Small intestine (tissue), 7 donors: ENCODE measurements around the gene DIAPH2. TPM values are rescaled to one million over a fixed set of nuclear protein-coding genes. Genes with fewer than 3 reads are reported as not detected.

Experiments used
- DNase-seq, 2 donors: peaks; one replicate each; pipeline versions ENCODE4 v3.0.0 to v3.0.0-alpha.2; 2013
- FAIRE-seq: peaks from 2 replicates; lab custom pipeline; 2012; peaks lifted over from hg19 to GRCh38; lab: Jason Lieb, UNC
- H3K27ac ChIP-seq, 3 donors: one replicate each; pipeline ENCODE4 v1.5.1; 2013; ENCODE audit warnings: low read length in 2 of 3, mild to moderate bottlenecking in 2 of 3, control low read depth in 1 of 3, inconsistent platforms in 1 of 3, low read depth in 1 of 3, moderate library complexity in 1 of 3
- H3K27me3 ChIP-seq, 3 donors: one replicate each; pipeline ENCODE4 v1.6.1; 2013; ENCODE audit warnings: low read length in 3 of 3, inconsistent platforms in 1 of 3; ENCODE audit not compliant: control insufficient read depth in 3 of 3, insufficient read depth in 3 of 3
- H3K36me3 ChIP-seq, 3 donors: one replicate each; pipeline ENCODE4 v1.6.1; 2013; ENCODE audit warnings: low read length in 3 of 3, inconsistent platforms in 1 of 3, low read depth in 1 of 3, mild to moderate bottlenecking in 1 of 3, moderate library complexity in 1 of 3; ENCODE audit not compliant: control insufficient read depth in 3 of 3, insufficient read depth in 2 of 3
- H3K4me1 ChIP-seq, 3 donors: one replicate each; pipeline ENCODE4 v1.6.1; 2013; ENCODE audit warnings: low read length in 2 of 3, inconsistent platforms in 1 of 3, low read depth in 1 of 3, mild to moderate bottlenecking in 1 of 3, moderate library complexity in 1 of 3; ENCODE audit not compliant: control insufficient read depth in 3 of 3, insufficient read depth in 2 of 3
- H3K4me3 ChIP-seq, 3 donors: one replicate each; pipeline ENCODE4 v1.5.1; 2013; ENCODE audit warnings: low read length in 3 of 3, control low read depth in 1 of 3, inconsistent platforms in 1 of 3, low read depth in 1 of 3, mild to moderate bottlenecking in 1 of 3, moderate library complexity in 1 of 3
- H3K9me3 ChIP-seq, 2 donors: one replicate each; pipeline ENCODE4 v1.6.1; 2013; ENCODE audit warnings: low read depth in 1 of 2, low read length in 1 of 2; ENCODE audit not compliant: control insufficient read depth in 2 of 2, insufficient read depth in 1 of 2
- WGBS, 3 donors: extraction: QIAGEN DNeasy Blood & Tissue Kit; methylation state at CpG; one replicate each; pipeline ENCODE4 v1.1.7; 2013; 5-methylcytosine and 5-hydroxymethylcytosine counted together
- polyA plus RNA-seq, 4 donors: library from polyadenylated mRNA; stranded (reverse) in 3 of 4; unstranded in 1 of 4; fragments of 200-250 nt in 3 of 4; fragments of 120-200 nt in 1 of 4; gene quantifications; one replicate each; pipeline versions ENCODE4 v1.2.1 to v1.2.3, GENCODE V29; 2013
- donor health status: healthy with polysubstance abuse.
- donor health status: control.
- donor health status: control.
- donor health status: Bipolar disorder and iron deficiency.
- donor health status: healthy.

DIAPH2 gene
- polyA plus RNA-seq, 4 donors: 5.1 to 11.7 (median 6.1) TPM

GRCh38 chrX:97158269-97158668, 473.6 kb downstream of the DIAPH2 start:
- H3K9me3 ChIP-seq: no peaks in the 10 kb centered on the region
- H3K27me3 ChIP-seq: no peaks in the 10 kb centered on the region
- DNase-seq: no peak
- no peak for FAIRE-seq
- no peak overlapping the region for H3K4me3 ChIP-seq
- WGBS, 3 donors: 76 to 87% (median 81%) methylated on average over 4 of the region's 4 CpGs
- no peaks in the 10 kb centered on the region for H3K4me1 ChIP-seq
- H3K36me3 ChIP-seq: no peaks in the 10 kb centered on the region
- no peak overlapping the region for H3K27ac ChIP-seq

DNA sequence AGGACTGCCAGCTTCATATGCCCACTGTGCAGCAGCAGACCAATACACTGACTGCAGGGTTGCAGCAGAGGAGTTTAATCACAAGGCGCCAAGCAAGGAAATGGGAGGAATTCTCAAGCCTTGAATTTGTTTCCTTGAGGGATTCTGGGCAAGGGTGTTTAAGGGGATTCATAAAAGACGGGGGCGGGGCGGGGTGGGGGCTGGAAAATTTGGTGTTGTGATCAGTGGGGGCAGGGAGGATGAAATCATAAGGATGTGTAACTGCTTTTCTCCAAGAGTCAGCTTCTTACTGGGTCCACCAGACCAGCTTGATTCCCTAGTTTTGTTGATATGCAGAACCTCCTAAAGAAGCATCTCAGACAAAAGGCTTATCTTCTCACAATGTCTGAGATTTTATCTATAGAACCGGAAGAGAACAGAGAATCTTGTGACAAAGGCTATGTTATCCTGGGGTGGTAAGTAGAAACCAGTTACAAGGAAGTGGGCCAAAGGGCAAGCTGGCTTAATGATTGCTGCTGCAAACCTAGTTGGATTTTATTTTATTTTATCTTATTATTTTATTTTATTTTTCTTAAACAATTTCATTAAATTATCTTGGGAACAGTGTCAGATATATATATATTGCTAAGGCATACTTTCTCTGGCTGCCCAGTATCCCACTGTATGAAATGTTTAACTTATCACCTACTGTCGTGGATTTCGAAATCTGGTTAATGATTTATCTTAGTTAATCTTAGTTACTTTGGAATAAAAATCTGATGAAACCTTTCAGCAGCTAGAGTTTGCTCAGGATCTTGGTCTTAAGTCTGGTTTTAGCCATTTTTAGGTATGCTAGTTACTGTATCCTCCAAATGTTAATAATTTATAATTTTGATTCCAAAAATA, 475.5 kb downstream of the DIAPH2 start:
- H3K4me1 ChIP-seq: no peaks in the 10 kb centered on the region
- DNase-seq: peak; percentile 24 to 29
- no peak overlapping the region for H3K27ac ChIP-seq
- no peak overlapping the region for H3K4me3 ChIP-seq
- no peak for FAIRE-seq
- no peaks in the 10 kb centered on the region for H3K27me3 ChIP-seq
- 37 to 64% (median 51%) methylated on average over 7 of the region's 7 CpGs for WGBS, 3 donors
- no peaks in the 10 kb centered on the region for H3K9me3 ChIP-seq
- no peaks in the 10 kb centered on the region for H3K36me3 ChIP-seq

DNA sequence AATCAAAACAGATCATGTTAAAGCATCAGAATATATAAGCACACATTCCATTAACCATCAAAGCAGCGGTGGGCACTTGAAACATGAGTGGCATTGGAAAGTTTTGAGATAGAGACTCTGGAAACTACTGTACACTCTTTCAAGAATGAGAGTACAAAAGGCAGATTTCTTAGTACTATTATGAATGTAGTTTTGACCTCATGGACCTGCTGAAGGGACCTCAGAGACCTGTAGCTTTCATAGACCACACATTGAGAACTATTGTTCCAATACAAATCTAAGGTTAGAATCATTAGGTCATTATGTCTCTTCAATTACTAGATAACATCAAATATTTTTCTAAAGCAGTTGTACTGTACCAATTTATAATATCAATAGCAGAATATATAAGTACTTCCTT, 482.7 kb downstream of the DIAPH2 start:
- Histone ChIP-seq H3K27me3 (no peaks in the 10 kb centered on the region), H3K4me3 (no peak overlapping the region), H3K36me3 (no peaks in the 10 kb centered on the region), H3K9me3 (no peaks in the 10 kb centered on the region), H3K27ac (no peak overlapping the region), H3K4me1 (no peaks in the 10 kb centered on the region)
- no peak for FAIRE-seq
- DNase-seq: no peak
- 74 to 90% (median 88%) methylated on average over 1 of the region's 1 CpG for WGBS, 3 donors

DNA sequence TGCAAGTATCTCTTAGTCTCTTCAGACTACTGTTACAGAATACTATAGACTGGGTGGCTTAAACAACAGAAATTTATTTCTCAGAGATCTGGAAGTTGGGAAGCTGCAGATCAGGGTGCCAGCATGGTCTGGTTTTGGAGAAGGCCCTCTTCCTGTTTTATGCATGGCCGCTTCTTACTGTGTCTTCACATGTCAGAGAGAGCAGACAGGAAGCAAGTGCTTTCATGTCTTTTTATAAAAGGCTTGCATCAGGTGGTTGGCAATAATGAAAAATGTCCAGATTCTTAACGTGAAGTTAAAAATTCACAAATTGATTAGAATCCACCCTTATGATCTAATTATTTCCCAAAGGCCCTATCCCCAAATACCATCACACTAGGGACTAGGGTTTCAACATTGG, 484.0 kb downstream of the DIAPH2 start:
- DNase-seq (no peak), FAIRE-seq (no peak)
- H3K36me3 ChIP-seq: no peaks in the 10 kb centered on the region
- no peaks in the 10 kb centered on the region for H3K9me3 ChIP-seq
- no peak overlapping the region for H3K4me3 ChIP-seq
- WGBS, 3 donors: 76 to 91% (median 80%) methylated on average over 2 of the region's 2 CpGs
- no peak overlapping the region for H3K27ac ChIP-seq
- no peaks in the 10 kb centered on the region for H3K4me1 ChIP-seq
- no peaks in the 10 kb centered on the region for H3K27me3 ChIP-seq

GRCh38 chrX:97175147-97175546, 490.5 kb downstream of the DIAPH2 start:
- WGBS, 3 donors: 75 to 97% (median 92%) methylated on average over 4 of the region's 4 CpGs
- FAIRE-seq: no peak
- Histone ChIP-seq H3K4me1 (no peaks in the 10 kb centered on the region), H3K27me3 (no peaks in the 10 kb centered on the region), H3K36me3 (no peaks in the 10 kb centered on the region), H3K4me3 (no peak overlapping the region), H3K9me3 (no peaks in the 10 kb centered on the region), H3K27ac (no peak overlapping the region)
- DNase-seq: no peak

- H3K27me3 ChIP-seq: no peaks in the 10 kb centered on the region
- H3K4me3 ChIP-seq: no peak overlapping the region
- FAIRE-seq (no peak), DNase-seq (no peak)
- H3K9me3 ChIP-seq: no peaks in the 10 kb centered on the region
- no peaks in the 10 kb centered on the region for H3K36me3 ChIP-seq
- H3K4me1 ChIP-seq: no peaks in the 10 kb centered on the region
- 67 to 89% (median 82%) methylated on average over 2 of the region's 2 CpGs for WGBS, 3 donors
- no peak overlapping the region for H3K27ac ChIP-seq
Observed at GRCh38 chrX:97189668-97190067, 505.0 kb downstream of the DIAPH2 start.

GRCh38 chrX:97199501-97199900, 514.9 kb downstream of the DIAPH2 start:
- WGBS, 3 donors: 80 to 98% (median 92%) methylated on average over 2 of the region's 2 CpGs
- H3K9me3 ChIP-seq: no peaks in the 10 kb centered on the region
- FAIRE-seq (no peak), DNase-seq (no peak)
- H3K36me3 ChIP-seq: peaks cover 0 to 2% (median 0%) of the 10 kb centered on the region in 3 donors
- no peak overlapping the region for H3K27ac ChIP-seq
- no peaks in the 10 kb centered on the region for H3K4me1 ChIP-seq
- H3K4me3 ChIP-seq: no peak overlapping the region
- no peaks in the 10 kb centered on the region for H3K27me3 ChIP-seq

DNA sequence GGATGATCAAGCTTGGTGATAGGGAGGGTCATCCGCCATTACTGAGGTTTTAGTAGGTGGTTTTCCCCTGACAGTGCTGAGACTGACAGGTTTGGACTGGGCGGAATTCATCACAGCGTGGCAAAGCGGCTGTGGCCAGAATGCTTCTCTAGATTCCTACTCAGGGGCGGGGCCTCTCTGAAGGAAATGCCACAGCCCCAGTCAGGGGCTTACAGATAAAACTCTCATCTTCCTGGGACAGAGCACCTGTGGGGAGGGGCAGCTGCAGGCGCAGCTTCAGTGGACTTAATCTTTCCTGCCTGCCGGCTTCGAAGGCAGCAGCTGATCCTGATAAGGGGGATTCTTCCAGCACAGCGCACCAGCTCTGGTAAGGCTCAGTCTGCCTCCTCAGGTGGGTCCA, 515.8 kb downstream of the DIAPH2 start:
- Histone ChIP-seq H3K27ac (no peak overlapping the region), H3K4me3 (no peak overlapping the region), H3K27me3 (no peaks in the 10 kb centered on the region), H3K9me3 (no peaks in the 10 kb centered on the region), H3K4me1 (no peaks in the 10 kb centered on the region), H3K36me3 (peaks cover 0 to 2% (median 0%) of the 10 kb centered on the region in 3 donors)
- WGBS, 3 donors: 82 to 94% (median 88%) methylated on average over 8 to 9 of the region's 9 CpGs
- no peak for FAIRE-seq
- DNase-seq: no peak
